Endothelial cell of umbilical vein (primary cell): ENCODE data around the gene PCSK6. TPM values are rescaled to one million over a fixed set of nuclear protein-coding genes. Genes with fewer than 3 reads are reported as not detected.
"Not testable (repeated sequence)": the region's sequence is repeated elsewhere in the genome, so short reads cannot be mapped to it uniquely, and the experiment has no call there.

Source experiments
- BruUV-seq: library from RNA; stranded (reverse); fragments of 400-500 nt; replicated peaks from 2 replicates; lab custom pipeline; 2021; lab: Mats Ljungman, UMichigan
- CTCF ChIA-PET: fragments of 300-600, 350-600 bp; sonication (Branson Sonifier 250); formaldehyde crosslinking; loops from one replicate; lab custom pipeline; 2021; ENCODE audit warnings: antibody characterized with exemption, inconsistent platforms; lab: Charles Lee
- POLR2A ChIA-PET: fragments of 300-600, 350-600 bp; sonication (Branson Sonifier 250); formaldehyde crosslinking; loops from one replicate; lab custom pipeline; 2021; ENCODE audit warnings: antibody characterized with exemption, inconsistent platforms; lab: Charles Lee
- DNase-seq: peaks from one replicate; pipeline ENCODE4 v3.0.0-alpha.2; 2011; ENCODE audit warnings: low read depth, low spot score
- FAIRE-seq: peaks from 2 replicates; lab custom pipeline; 2011; peaks lifted over from hg19 to GRCh38; lab: Jason Lieb, UNC
- H2AFZ ChIP-seq: 2 replicates; pipeline ENCODE4 v1.6.0; 2012; ENCODE audit warnings: low read depth, low read length, control low read depth, inconsistent platforms
- H3K27ac ChIP-seq: 2 replicates; pipeline ENCODE4 v1.5.1; 2011; ENCODE audit warnings: low read depth, mild to moderate bottlenecking, control low read depth, low read length, moderate library complexity; ENCODE audit not compliant: insufficient read depth
- H3K27me3 ChIP-seq, 2 experiments: 2 replicates each; pipeline versions ENCODE4 v1.6.0 to v1.6.1; 2011; ENCODE audit warnings: low read length in 2 of 2, mixed read lengths in 1 of 2; ENCODE audit not compliant: control insufficient read depth in 2 of 2, insufficient read depth in 2 of 2
- H3K36me3 ChIP-seq, 2 experiments: 2 replicates in 1 of 2; 3 replicates in 1 of 2; pipeline ENCODE4 v1.5.1; 2011; ENCODE audit warnings: low read length in 2 of 2, mild to moderate bottlenecking in 1 of 2, moderate library complexity in 1 of 2; ENCODE audit not compliant: control insufficient read depth in 2 of 2, insufficient read depth in 2 of 2; ENCODE audit errors: extremely low read depth in 1 of 2
- H3K4me1 ChIP-seq: 3 replicates; pipeline ENCODE4 v1.5.1; 2011; ENCODE audit warnings: mild to moderate bottlenecking, low read length; ENCODE audit not compliant: control insufficient read depth, insufficient read depth; ENCODE audit errors: extremely low read depth
- H3K4me2 ChIP-seq: 2 replicates; pipeline ENCODE4 v1.6.1; 2011; ENCODE audit warnings: low read length, control low read depth, mixed read lengths; ENCODE audit not compliant: insufficient read depth
- H3K4me3 ChIP-seq, 3 experiments: fragments of 200-600 bp in 1 of 3; sonication (generic), shearing (Covaris generic) in 1 of 3; replicated peaks in 1 of 3; 2 replicates each; pipeline ENCODE4 v1.5.1; 2011 to 2016; ENCODE audit warnings: control low read depth in 3 of 3, low read length in 3 of 3, mild to moderate bottlenecking in 2 of 3, inconsistent platforms in 1 of 3, low read depth in 1 of 3, moderate library complexity in 1 of 3; ENCODE audit not compliant: insufficient read depth in 1 of 3
- H3K79me2 ChIP-seq: 2 replicates; pipeline ENCODE4 v1.6.0; 2012; ENCODE audit warnings: low read length, inconsistent platforms; ENCODE audit not compliant: control insufficient read depth, insufficient read depth
- H3K9ac ChIP-seq: replicated peaks from 2 replicates; pipeline ENCODE3; 2011; ENCODE audit warnings: low read length, control low read depth; ENCODE audit not compliant: insufficient read depth; ENCODE audit errors: extremely low read depth
- H3K9me1 ChIP-seq: replicated peaks from 3 replicates; pipeline ENCODE4 v1.6.0; 2011; ENCODE audit warnings: mild to moderate bottlenecking, low read length; ENCODE audit not compliant: control insufficient read depth, insufficient read depth; ENCODE audit errors: extremely low read depth
- H3K9me3 ChIP-seq: replicated peaks from 2 replicates; pipeline ENCODE4 v1.5.1; 2012; ENCODE audit warnings: low read length, inconsistent platforms; ENCODE audit not compliant: control insufficient read depth, insufficient read depth
- H4K20me1 ChIP-seq: replicated peaks from 2 replicates; pipeline ENCODE3; 2011; ENCODE audit warnings: mild to moderate bottlenecking, low read length; ENCODE audit not compliant: control insufficient read depth, insufficient read depth; ENCODE audit errors: extremely low read depth
- dilution Hi-C: fragments of 300-500 bp; cut with MboI; formaldehyde crosslinking; loops from one replicate; pipeline ENCODE4 v1.15.0; 2019; ENCODE audit warnings: low sequenced_read_pairs; ENCODE audit not compliant: extremely low pct_ligation_motif_present
- intact Hi-C: fragments of 100-400 bp; cut with micrococcal nuclease; formaldehyde crosslinking; loops from one replicate; pipeline ENCODE4 v1.10.0; 2022
- polyA plus RNA-seq, 4 experiments: library from polyadenylated mRNA; depleted of rRNA in 3 of 4; stranded (reverse) in 3 of 4; unstranded in 1 of 4; fragments of >200 nt; gene quantifications; 2 replicates each; pipeline versions ENCODE4 v1.2.1 to v1.2.3, GENCODE V29; 2011 to 2012; ENCODE audit warnings: missing spikeins in 1 of 4
- total RNA-seq: library from RNA; stranded (reverse); gene quantifications from 2 replicates; pipeline ENCODE4 v1.2.3, GENCODE V29; 2021
- TF ChIP-seq, protein P1 (sequence below), 2 donors: IDR thresholded peaks; 1 replicate in 1 of 2; 2 replicates in 1 of 2; pipeline ENCODE4 v1.5.1; 2011; ENCODE audit warnings: low read length in 2 of 2, mild to moderate bottlenecking in 2 of 2, moderate library complexity in 2 of 2, control low read depth in 1 of 2, inconsistent platforms in 1 of 2, low read depth in 1 of 2; ENCODE audit not compliant: insufficient read depth in 1 of 2; ENCODE audit errors: extremely low read depth in 1 of 2
- TF ChIP-seq, protein P2 (sequence below): IDR thresholded peaks from 2 replicates; pipeline ENCODE4 v1.6.1; 2011; ENCODE audit not compliant: insufficient read depth, insufficient read length

PCSK6 gene
- total and polyA plus RNA-seq, 2 donors (not counting 3 experiments of a cell fraction or from before 2014, with no cell fraction given): 0.18 to 0.69 TPM

DNA sequence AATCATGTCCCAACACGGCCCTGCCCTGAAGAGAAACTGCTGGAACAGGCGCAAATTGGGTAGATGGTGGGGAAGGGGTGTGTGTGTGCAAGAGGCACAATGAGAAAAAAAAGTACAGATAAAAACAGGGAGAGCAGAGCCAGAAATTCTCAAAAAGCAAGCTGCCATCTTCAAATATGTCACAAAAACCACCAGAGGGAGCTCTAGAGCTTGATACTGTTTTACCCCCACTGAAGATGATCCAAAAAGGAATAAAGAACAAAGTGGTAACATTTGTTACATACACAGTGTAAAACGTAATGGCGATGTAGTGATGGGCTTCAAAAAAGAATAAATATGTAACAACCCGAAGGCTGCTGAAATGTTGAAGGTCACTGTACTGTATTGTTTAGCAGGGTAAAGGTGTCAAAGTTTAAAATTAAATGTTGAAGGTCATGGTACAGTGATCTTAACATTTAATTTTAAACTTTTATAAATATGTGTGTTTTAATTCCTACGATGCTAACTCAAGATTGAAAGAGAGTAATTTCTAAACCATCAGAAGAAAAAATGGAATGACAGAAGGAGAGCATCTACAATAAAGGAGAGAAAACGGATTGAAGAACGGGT, 200.5 kb downstream of the PCSK6 start:
- BruUV-seq: no TSS peak
- no peak overlapping the region for H3K9ac ChIP-seq
- H3K4me1 ChIP-seq: peaks cover 9% of the 10 kb centered on the region
- H3K27ac ChIP-seq: no peak overlapping the region
- H3K27me3 ChIP-seq: no peaks in the 10 kb centered on the region
- H3K79me2 ChIP-seq: peaks cover 67% of the 10 kb centered on the region
- DNase-seq (peak; percentile 28), FAIRE-seq (peak; percentile 48)
- ChIA-PET POLR2A (no interaction called here), CTCF (interaction anchor here (0.7 to 3.4 kb wide), 23 partner anchors 11 to 435 kb away, joined by 3 to 49 read pairs (median 4); partner anchors contain the start of genes TARS3 and TM2D3)
- TF ChIP-seq, protein P1, sequence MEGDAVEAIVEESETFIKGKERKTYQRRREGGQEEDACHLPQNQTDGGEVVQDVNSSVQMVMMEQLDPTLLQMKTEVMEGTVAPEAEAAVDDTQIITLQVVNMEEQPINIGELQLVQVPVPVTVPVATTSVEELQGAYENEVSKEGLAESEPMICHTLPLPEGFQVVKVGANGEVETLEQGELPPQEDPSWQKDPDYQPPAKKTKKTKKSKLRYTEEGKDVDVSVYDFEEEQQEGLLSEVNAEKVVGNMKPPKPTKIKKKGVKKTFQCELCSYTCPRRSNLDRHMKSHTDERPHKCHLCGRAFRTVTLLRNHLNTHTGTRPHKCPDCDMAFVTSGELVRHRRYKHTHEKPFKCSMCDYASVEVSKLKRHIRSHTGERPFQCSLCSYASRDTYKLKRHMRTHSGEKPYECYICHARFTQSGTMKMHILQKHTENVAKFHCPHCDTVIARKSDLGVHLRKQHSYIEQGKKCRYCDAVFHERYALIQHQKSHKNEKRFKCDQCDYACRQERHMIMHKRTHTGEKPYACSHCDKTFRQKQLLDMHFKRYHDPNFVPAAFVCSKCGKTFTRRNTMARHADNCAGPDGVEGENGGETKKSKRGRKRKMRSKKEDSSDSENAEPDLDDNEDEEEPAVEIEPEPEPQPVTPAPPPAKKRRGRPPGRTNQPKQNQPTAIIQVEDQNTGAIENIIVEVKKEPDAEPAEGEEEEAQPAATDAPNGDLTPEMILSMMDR (IDR thresholded peaks at IDR 0.05; ENCODE audit: extremely low read depth in 1 of 2, insufficient read depth in 1 of 2, low read depth in 1 of 2, low read length in 2 of 2): peak; percentile 46 to 57
- TF ChIP-seq, protein P2, sequence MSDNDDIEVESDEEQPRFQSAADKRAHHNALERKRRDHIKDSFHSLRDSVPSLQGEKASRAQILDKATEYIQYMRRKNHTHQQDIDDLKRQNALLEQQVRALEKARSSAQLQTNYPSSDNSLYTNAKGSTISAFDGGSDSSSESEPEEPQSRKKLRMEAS: no peak
- peaks cover 11 to 15% of the 10 kb centered on the region in 2 experiments for H3K36me3 ChIP-seq
- no peaks in the 10 kb centered on the region for H3K9me1 ChIP-seq
- intact Hi-C loops: loop anchor here (1.0 kb wide), 1 partner anchor 352 kb away; no protein-coding TSS in a partner anchor
- no peak overlapping the region for H3K4me2 ChIP-seq
- H2AFZ ChIP-seq: no peak overlapping the region
- dilution Hi-C loops: no loop called here
- H3K9me3 ChIP-seq: no peaks in the 10 kb centered on the region
- H3K4me3 ChIP-seq: no peak overlapping the region
- H4K20me1 ChIP-seq: peaks cover 5% of the 10 kb centered on the region

DNA sequence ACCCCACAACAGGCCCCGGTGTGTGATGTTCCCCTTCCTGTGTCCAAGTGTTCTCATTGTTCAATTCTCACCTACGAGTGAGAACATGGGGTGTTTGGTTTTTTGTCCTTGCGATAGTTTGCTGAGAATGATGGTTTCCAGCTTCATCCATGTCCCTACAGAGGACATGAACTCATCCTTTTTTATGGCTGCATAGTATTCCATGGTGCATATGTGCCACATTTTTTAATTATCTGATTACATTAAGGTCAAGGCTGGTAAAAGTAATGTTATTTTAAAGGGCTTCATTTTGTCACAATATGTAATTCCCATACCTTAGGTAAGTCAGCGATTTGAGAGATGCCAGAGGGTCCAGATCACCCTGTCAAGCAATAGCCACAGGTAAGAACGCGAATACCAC, 202.2 kb downstream of the PCSK6 start:
- FAIRE-seq, DNase-seq, H2AFZ ChIP-seq, H3K4me1 ChIP-seq, H3K4me3 ChIP-seq, H3K27ac ChIP-seq, POLR2A ChIA-PET, H3K9me1 ChIP-seq, H4K20me1 ChIP-seq, H3K9ac ChIP-seq, H3K4me2 ChIP-seq, BruUV-seq, intact Hi-C loops, H3K27me3 ChIP-seq, H3K9me3 ChIP-seq, dilution Hi-C loops: not testable (repeated sequence)
- CTCF ChIA-PET: interaction anchor here (0.6 to 3.4 kb wide), 3 partner anchors 133 to 355 kb away, joined by 3 to 49 read pairs (median 18); no protein-coding TSS in a partner anchor
- Histone ChIP-seq H3K36me3 (peaks cover 14 to 16% of the 10 kb centered on the region in 2 experiments), H3K79me2 (peaks cover 50% of the 10 kb centered on the region)
